Measurements from ENCODE around the gene ITGB4.

ITGB4 gene

DNA sequence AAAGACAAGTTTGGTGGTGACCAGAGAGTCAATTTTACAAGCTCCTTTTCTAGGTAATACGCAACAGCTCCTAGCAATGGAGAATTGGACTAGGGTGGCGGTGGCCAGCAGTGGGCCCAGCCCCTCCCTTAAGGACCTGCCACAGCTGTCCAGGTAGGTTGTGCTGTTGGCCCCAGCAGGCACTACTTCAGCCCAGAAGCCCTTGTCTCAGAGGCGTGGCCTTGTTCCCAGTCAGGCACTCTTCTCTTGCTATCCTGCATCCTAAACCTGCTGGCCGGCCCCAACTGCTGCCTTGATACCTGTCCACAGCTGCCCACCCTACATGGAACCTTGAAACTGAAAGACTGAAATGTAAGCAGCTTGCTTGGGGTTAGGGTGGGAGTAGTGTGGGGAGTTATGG, 44.7 kb downstream of the ITGB4 start:
- no peaks in the 10 kb centered on the region for H3K27me3 ChIP-seq
- TF ChIP-seq, protein P1, sequence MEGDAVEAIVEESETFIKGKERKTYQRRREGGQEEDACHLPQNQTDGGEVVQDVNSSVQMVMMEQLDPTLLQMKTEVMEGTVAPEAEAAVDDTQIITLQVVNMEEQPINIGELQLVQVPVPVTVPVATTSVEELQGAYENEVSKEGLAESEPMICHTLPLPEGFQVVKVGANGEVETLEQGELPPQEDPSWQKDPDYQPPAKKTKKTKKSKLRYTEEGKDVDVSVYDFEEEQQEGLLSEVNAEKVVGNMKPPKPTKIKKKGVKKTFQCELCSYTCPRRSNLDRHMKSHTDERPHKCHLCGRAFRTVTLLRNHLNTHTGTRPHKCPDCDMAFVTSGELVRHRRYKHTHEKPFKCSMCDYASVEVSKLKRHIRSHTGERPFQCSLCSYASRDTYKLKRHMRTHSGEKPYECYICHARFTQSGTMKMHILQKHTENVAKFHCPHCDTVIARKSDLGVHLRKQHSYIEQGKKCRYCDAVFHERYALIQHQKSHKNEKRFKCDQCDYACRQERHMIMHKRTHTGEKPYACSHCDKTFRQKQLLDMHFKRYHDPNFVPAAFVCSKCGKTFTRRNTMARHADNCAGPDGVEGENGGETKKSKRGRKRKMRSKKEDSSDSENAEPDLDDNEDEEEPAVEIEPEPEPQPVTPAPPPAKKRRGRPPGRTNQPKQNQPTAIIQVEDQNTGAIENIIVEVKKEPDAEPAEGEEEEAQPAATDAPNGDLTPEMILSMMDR (IDR thresholded peaks at IDR 0.05; ENCODE audit: low read depth, low read length) = no peak
- DNase-seq = no peak

GRCh38 chr17:75767881-75768280, 46.6 kb downstream of the ITGB4 start:
- Histone ChIP-seq H3K9me3 (no peaks in the 10 kb centered on the region), H3K27me3 (no peaks in the 10 kb centered on the region), H3K4me1 (peaks cover 5% of the 10 kb centered on the region; the same call in 1 of the 2 replicates), H3K36me3 (no peaks in the 10 kb centered on the region), H3K4me3 (ENCODE audit: low read depth, low read length) (no peak overlapping the region)
- TF ChIP-seq, protein P1 (IDR thresholded peaks at IDR 0.05; ENCODE audit: low read depth, low read length) = no peak
- DNase-seq = no peak

More for the DNA sequence above, 44.7 kb downstream of the ITGB4 start:
- peaks cover 5% of the 10 kb centered on the region; the same call in 1 of the 2 replicates for H3K4me1 ChIP-seq
- no peak overlapping the region for H3K4me3 ChIP-seq (ENCODE audit: low read depth, low read length)
- no peaks in the 10 kb centered on the region for H3K36me3 ChIP-seq
- H3K9me3 ChIP-seq = no peaks in the 10 kb centered on the region

- Histone ChIP-seq H3K4me3 (ENCODE audit: low read depth, low read length) (no peak overlapping the region), H3K9me3 (no peaks in the 10 kb centered on the region), H3K36me3 (peaks cover under 1% of the 10 kb centered on the region; the same call in 1 of the 2 replicates), H3K4me1 (peaks cover 5% of the 10 kb centered on the region; the same call in 1 of the 2 replicates), H3K27me3 (no peaks in the 10 kb centered on the region)
- DNase-seq = peak; percentile 59
- TF ChIP-seq, protein P1 (IDR thresholded peaks at IDR 0.05; ENCODE audit: low read depth, low read length) = no peak
Observed at GRCh38 chr17:75769536-75769935, 48.3 kb downstream of the ITGB4 start.

- TF ChIP-seq, protein P1 (IDR thresholded peaks at IDR 0.05; ENCODE audit: low read depth, low read length) = peak; percentile 31
- Histone ChIP-seq H3K27me3 (no peaks in the 10 kb centered on the region), H3K4me1 (peaks cover 7% of the 10 kb centered on the region; the same call in 1 of the 2 replicates), H3K9me3 (no peaks in the 10 kb centered on the region), H3K4me3 (ENCODE audit: low read depth, low read length) (no peak overlapping the region), H3K36me3 (peaks cover 21% of the 10 kb centered on the region)
- no peak for DNase-seq
Observed at GRCh38 chr17:75771334-75772281, 50.3 kb downstream of the ITGB4 start.

DNA sequence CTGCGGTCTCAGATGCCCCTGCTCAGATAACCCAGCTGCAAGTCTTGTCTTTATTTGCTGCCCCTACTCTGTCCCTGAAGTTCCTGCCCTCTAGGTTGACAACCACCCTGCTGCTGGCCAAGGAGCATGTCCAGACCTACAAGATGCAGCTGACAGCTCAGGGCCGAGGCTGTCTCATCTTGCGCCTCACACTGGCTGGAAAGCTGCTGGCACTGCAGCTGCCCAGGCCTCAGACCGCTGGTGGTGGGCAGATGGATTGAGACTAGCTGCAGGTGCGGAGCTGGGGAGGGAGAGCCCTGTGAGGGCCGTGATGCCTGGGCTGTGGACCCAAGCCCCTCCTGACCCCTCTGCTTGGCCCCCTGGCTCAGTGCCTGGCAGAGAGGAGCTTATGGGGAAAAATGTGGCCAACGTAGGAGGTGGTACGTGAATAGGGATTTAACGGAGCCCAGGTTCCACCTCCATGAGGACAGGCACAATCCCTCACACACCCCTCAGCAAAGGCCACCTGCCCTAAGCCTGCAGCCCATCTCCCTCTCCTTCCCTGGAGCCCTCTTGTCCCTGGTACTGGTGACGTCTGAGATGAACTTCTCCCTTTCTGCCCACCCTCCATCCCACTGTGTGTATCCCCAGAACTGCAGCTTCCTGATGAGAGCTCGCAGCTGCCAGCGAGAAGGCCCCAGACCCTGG, 52.0 kb downstream of the ITGB4 start:
- Histone ChIP-seq H3K4me1 (peaks cover 13% of the 10 kb centered on the region), H3K9me3 (no peaks in the 10 kb centered on the region), H3K36me3 (peaks cover 38% of the 10 kb centered on the region), H3K27me3 (no peaks in the 10 kb centered on the region), H3K4me3 (ENCODE audit: low read depth, low read length) (no peak overlapping the region)
- TF ChIP-seq, protein P1 (IDR thresholded peaks at IDR 0.05; ENCODE audit: low read depth, low read length) = no peak
- DNase-seq = no peak
